Measurements from ENCODE around the gene CNOT4. TPM values are rescaled to one million over a fixed set of nuclear protein-coding genes. Genes with fewer than 3 reads are reported as not detected.

Gene CNOT4
- total RNA-seq, 1 experiment from 2014 or later: 25.8 TPM

GRCh38 chr7:135558337-135558767 lies 48.5 kb upstream of the CNOT4 start:
- Histone ChIP-seq H3K4me2 (peak overlapping the region; percentile 97), H4K20me1 (ENCODE audit: insufficient read depth) (peaks cover 10% of the 10 kb centered on the region), H3K4me3 (peak overlapping the region; percentile 85), H2AFZ (peak overlapping the region; percentile 93), H3K36me3 (ENCODE audit: low read depth) (peaks cover 3% of the 10 kb centered on the region; the same call in 1 of the 2 replicates), H3K79me2 (ENCODE audit: low read depth) (peaks cover 56% of the 10 kb centered on the region), H3K27ac (peak overlapping the region; percentile 91), H3K9me2 (ENCODE audit: insufficient read depth) (no peaks in the 10 kb centered on the region), H3K27me3 (ENCODE audit: insufficient read depth, low read depth) (no peaks in the 10 kb centered on the region), H3F3A (ENCODE audit: insufficient read depth, low read depth) (peaks cover 15% of the 10 kb centered on the region), H3K9me3 (ENCODE audit: insufficient read depth, low read depth) (no peaks in the 10 kb centered on the region), H3K4me1 (replicated peaks; ENCODE audit: insufficient read depth) (peaks cover 6% of the 10 kb centered on the region)
- ChIA-PET CTCF (interaction anchor here (0.6 kb wide), 1 partner anchor 198 kb away, joined by 6 read pairs; no protein-coding TSS in a partner anchor), POLR2A (ENCODE audit: unreplicated experiment) (interaction anchor here (0.6 kb wide), 1 partner anchor 69 kb away, joined by 4 read pairs; no protein-coding TSS in a partner anchor)
- BruUV-seq (replicated peaks): no TSS peak
- intact Hi-C loops (cut with micrococcal nuclease; ENCODE audit: unreplicated experiment): loop anchor here (1.0 to 5.0 kb wide), 4 partner anchors 144 to 386 kb away; partner anchors contain the start of gene CYREN
- DNase-seq: peak; percentile 70
- TF ChIP-seq CTCF (conservative IDR thresholded peaks at IDR 0.05): peak; percentile 70
- no peak for TF ChIP-seq EZH2 (IDR thresholded peaks at IDR 0.05; ENCODE audit: low read depth)

GRCh38 chr7:135557455-135558336 lies 47.8 kb upstream of the CNOT4 start, which contains the start of gene NUP205:
Gene NUP205 (plus strand): TSS chr7:135557917. CDS start chr7:135557945, 28 bp downstream.
- H3K4me1 ChIP-seq (replicated peaks; ENCODE audit: insufficient read depth): peaks cover 6% of the 10 kb centered on the region
- TF ChIP-seq EZH2 (IDR thresholded peaks at IDR 0.05; ENCODE audit: low read depth): no peak
- TF ChIP-seq CTCF (conservative IDR thresholded peaks at IDR 0.05): no peak
- peaks cover 49% of the 10 kb centered on the region for H3K79me2 ChIP-seq (ENCODE audit: low read depth)
- intact Hi-C loops (cut with micrococcal nuclease; ENCODE audit: unreplicated experiment): loop anchor here (1.0 to 5.0 kb wide), 5 partner anchors 47 to 385 kb away; partner anchors contain the start of genes CNOT4 and CYREN
- peak within 1 kb of the TSS; percentile 97 for H3K4me2 ChIP-seq
- peaks cover 3% of the 10 kb centered on the region; the same call in 1 of the 2 replicates for H3K36me3 ChIP-seq (ENCODE audit: low read depth)
- H3K4me3 ChIP-seq: peak within 1 kb of the TSS; percentile 85
- ChIA-PET CTCF (interaction anchor here (0.6 kb wide), 1 partner anchor 197 kb away, joined by 6 read pairs; no protein-coding TSS in a partner anchor), POLR2A (ENCODE audit: unreplicated experiment) (interaction anchor here (0.6 kb wide), 1 partner anchor 70 kb away, joined by 4 read pairs; no protein-coding TSS in a partner anchor)
- H3K9me3 ChIP-seq (ENCODE audit: insufficient read depth, low read depth): no peaks in the 10 kb centered on the region
- peaks cover 15% of the 10 kb centered on the region for H3F3A ChIP-seq (ENCODE audit: insufficient read depth, low read depth)
- H3K27me3 ChIP-seq (ENCODE audit: insufficient read depth, low read depth): no peaks in the 10 kb centered on the region
- peaks cover 10% of the 10 kb centered on the region for H4K20me1 ChIP-seq (ENCODE audit: insufficient read depth)
- TSS peak; percentile 99 for BruUV-seq (replicated peaks)
- DNase-seq: peak; percentile 75 to 81
- peak within 1 kb of the TSS; percentile 91 for H3K27ac ChIP-seq
- no peaks in the 10 kb centered on the region for H3K9me2 ChIP-seq (ENCODE audit: insufficient read depth)
- H2AFZ ChIP-seq: peak within 1 kb of the TSS; percentile 93

- H3K27ac ChIP-seq: no peak overlapping the region
- H3K4me2 ChIP-seq: no peak overlapping the region
- no peak for DNase-seq
- H4K20me1 ChIP-seq (ENCODE audit: insufficient read depth): no peaks in the 10 kb centered on the region
- no peak overlapping the region for H3K4me3 ChIP-seq
- intact Hi-C loops (cut with micrococcal nuclease; ENCODE audit: unreplicated experiment): no loop called here
- no peaks in the 10 kb centered on the region for H3K36me3 ChIP-seq (ENCODE audit: low read depth)
- POLR2A ChIA-PET (ENCODE audit: unreplicated experiment): no interaction called here
- no peaks in the 10 kb centered on the region for H3K9me3 ChIP-seq (ENCODE audit: insufficient read depth, low read depth)
- TF ChIP-seq CTCF (conservative IDR thresholded peaks at IDR 0.05): no peak
- no peak for TF ChIP-seq EZH2 (IDR thresholded peaks at IDR 0.05; ENCODE audit: low read depth)
- CTCF ChIA-PET: no interaction called here
- H3K27me3 ChIP-seq (ENCODE audit: insufficient read depth, low read depth): no peaks in the 10 kb centered on the region
- H2AFZ ChIP-seq: no peak overlapping the region
- no TSS peak for BruUV-seq (replicated peaks)
- H3K9me2 ChIP-seq (ENCODE audit: insufficient read depth): no peaks in the 10 kb centered on the region
- H3F3A ChIP-seq (ENCODE audit: insufficient read depth, low read depth): peaks cover 5% of the 10 kb centered on the region
- H3K4me1 ChIP-seq (replicated peaks; ENCODE audit: insufficient read depth): no peaks in the 10 kb centered on the region
- peaks cover 6% of the 10 kb centered on the region for H3K79me2 ChIP-seq (ENCODE audit: low read depth)
Observed at GRCh38 chr7:135553346-135553745, 43.4 kb upstream of the CNOT4 start.

Data from PC-9 (cell line).